ENCODE results near the gene GXYLT2.

The GXYLT2 gene

DNA sequence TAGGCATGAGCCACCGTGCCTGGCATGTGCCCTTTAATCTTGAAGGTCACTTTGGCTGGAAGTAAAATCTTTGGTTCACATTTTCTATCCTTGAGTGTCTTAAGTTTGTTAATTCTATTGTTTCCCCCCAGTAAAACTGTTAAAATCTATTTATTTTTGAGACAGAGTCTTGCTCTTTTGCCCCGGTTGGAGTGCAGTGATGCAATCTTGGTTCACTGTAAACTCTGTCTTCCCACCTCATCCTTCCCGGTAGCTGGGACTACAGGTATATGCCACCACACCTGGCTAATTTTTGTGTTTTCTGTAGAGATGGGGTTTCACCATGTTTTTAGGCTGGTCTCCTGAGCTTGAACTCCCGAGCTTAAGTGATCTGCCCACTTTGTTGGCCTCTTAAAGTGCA lies 116.5 kb downstream of the GXYLT2 start:
- Histone ChIP-seq H3K27me3 (ENCODE audit: low read depth, low read length) (no peaks in the 10 kb centered on the region), H3K9me3 (ENCODE audit: insufficient read depth, low read length) (no peaks in the 10 kb centered on the region), H3K4me3 (ENCODE audit: low read length) (no peak overlapping the region), H3K4me1 (ENCODE audit: low read length) (peaks cover 12% of the 10 kb centered on the region), H3K36me3 (replicated peaks; ENCODE audit: low read depth, low read length) (peaks cover 64% of the 10 kb centered on the region), H3K27ac (ENCODE audit: low read length) (no peak overlapping the region), H3K4me2 (ENCODE audit: low read length) (no peak overlapping the region), H4K20me1 (ENCODE audit: insufficient read depth, low read length) (peaks cover 95% of the 10 kb centered on the region), H3K79me2 (ENCODE audit: low read length) (peaks cover 99% of the 10 kb centered on the region), H3K9ac (ENCODE audit: low read length) (no peak overlapping the region), H2AFZ (ENCODE audit: low read depth, low read length) (no peak overlapping the region)
- TF ChIP-seq, protein P1, sequence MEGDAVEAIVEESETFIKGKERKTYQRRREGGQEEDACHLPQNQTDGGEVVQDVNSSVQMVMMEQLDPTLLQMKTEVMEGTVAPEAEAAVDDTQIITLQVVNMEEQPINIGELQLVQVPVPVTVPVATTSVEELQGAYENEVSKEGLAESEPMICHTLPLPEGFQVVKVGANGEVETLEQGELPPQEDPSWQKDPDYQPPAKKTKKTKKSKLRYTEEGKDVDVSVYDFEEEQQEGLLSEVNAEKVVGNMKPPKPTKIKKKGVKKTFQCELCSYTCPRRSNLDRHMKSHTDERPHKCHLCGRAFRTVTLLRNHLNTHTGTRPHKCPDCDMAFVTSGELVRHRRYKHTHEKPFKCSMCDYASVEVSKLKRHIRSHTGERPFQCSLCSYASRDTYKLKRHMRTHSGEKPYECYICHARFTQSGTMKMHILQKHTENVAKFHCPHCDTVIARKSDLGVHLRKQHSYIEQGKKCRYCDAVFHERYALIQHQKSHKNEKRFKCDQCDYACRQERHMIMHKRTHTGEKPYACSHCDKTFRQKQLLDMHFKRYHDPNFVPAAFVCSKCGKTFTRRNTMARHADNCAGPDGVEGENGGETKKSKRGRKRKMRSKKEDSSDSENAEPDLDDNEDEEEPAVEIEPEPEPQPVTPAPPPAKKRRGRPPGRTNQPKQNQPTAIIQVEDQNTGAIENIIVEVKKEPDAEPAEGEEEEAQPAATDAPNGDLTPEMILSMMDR (IDR thresholded peaks at IDR 0.05; ENCODE audit: low read depth, low read length) = no peak
- no peak for TF ChIP-seq EZH2phosphoT487 (IDR thresholded peaks at IDR 0.05; ENCODE audit: low read depth)

DNA sequence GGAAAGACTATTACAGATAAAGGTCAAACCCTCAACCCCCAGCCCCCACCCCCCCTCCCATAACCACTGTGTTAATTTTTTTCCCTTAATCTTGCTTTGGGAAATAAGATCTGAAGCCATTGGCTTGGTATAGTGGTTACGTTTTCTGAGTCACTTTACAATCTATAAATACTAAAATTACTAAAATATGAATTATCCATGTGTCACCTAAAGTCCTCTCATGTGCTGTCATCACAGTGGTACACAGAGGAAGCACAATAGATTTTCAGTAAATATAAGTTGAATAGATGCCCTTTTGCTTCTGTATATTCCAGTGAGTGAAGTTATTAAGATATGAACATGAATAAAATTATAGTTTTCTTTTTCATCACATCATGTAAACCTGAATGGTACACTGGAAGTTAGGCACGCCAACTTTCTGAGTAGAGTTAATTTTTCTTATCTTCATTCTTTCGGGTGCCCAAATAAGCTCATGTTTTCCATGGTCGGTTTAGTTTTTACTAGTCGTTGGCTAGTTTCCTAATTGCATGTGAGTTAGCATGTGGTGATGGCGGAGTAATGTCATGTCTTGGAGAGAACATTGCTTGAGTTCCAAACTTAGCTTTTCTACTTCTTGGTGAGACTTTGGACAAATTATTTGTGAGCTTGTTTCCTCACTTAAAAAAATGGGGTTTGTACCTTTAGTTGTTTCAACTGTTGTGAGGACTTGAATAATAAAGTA lies 120.3 kb downstream of the GXYLT2 start:
- H3K36me3 ChIP-seq (replicated peaks; ENCODE audit: low read depth, low read length) = peaks cover 51% of the 10 kb centered on the region
- peaks cover 100% of the 10 kb centered on the region for H3K79me2 ChIP-seq (ENCODE audit: low read length)
- no peak overlapping the region for H3K9ac ChIP-seq (ENCODE audit: low read length)
- H3K27ac ChIP-seq (ENCODE audit: low read length) = no peak overlapping the region
- H3K4me1 ChIP-seq (ENCODE audit: low read length) = peaks cover 13% of the 10 kb centered on the region
- no peak overlapping the region for H3K4me2 ChIP-seq (ENCODE audit: low read length)
- H2AFZ ChIP-seq (ENCODE audit: low read depth, low read length) = no peak overlapping the region
- no peak overlapping the region for H3K4me3 ChIP-seq (ENCODE audit: low read length)
- H4K20me1 ChIP-seq (ENCODE audit: insufficient read depth, low read length) = peaks cover 97% of the 10 kb centered on the region
- no peak for TF ChIP-seq EZH2phosphoT487 (IDR thresholded peaks at IDR 0.05; ENCODE audit: low read depth)
- TF ChIP-seq, protein P1 (IDR thresholded peaks at IDR 0.05; ENCODE audit: low read depth, low read length) = no peak
- no peaks in the 10 kb centered on the region for H3K9me3 ChIP-seq (ENCODE audit: insufficient read depth, low read length)
- H3K27me3 ChIP-seq (ENCODE audit: low read depth, low read length) = no peaks in the 10 kb centered on the region

- peaks cover 97% of the 10 kb centered on the region for H4K20me1 ChIP-seq (ENCODE audit: insufficient read depth, low read length)
- no peak overlapping the region for H3K4me2 ChIP-seq (ENCODE audit: low read length)
- H2AFZ ChIP-seq (ENCODE audit: low read depth, low read length) = no peak overlapping the region
- H3K9me3 ChIP-seq (ENCODE audit: insufficient read depth, low read length) = no peaks in the 10 kb centered on the region
- peaks cover 51% of the 10 kb centered on the region for H3K36me3 ChIP-seq (replicated peaks; ENCODE audit: low read depth, low read length)
- no peaks in the 10 kb centered on the region for H3K27me3 ChIP-seq (ENCODE audit: low read depth, low read length)
- H3K79me2 ChIP-seq (ENCODE audit: low read length) = peaks cover 100% of the 10 kb centered on the region
- H3K9ac ChIP-seq (ENCODE audit: low read length) = no peak overlapping the region
- H3K4me1 ChIP-seq (ENCODE audit: low read length) = peaks cover 15% of the 10 kb centered on the region
- H3K4me3 ChIP-seq (ENCODE audit: low read length) = no peak overlapping the region
- no peak overlapping the region for H3K27ac ChIP-seq (ENCODE audit: low read length)
- TF ChIP-seq, protein P1 (IDR thresholded peaks at IDR 0.05; ENCODE audit: low read depth, low read length) = no peak
- TF ChIP-seq EZH2phosphoT487 (IDR thresholded peaks at IDR 0.05; ENCODE audit: low read depth) = no peak
Observed at GRCh38 chr3:73009008-73009407, 121.2 kb downstream of the GXYLT2 start.

DNA sequence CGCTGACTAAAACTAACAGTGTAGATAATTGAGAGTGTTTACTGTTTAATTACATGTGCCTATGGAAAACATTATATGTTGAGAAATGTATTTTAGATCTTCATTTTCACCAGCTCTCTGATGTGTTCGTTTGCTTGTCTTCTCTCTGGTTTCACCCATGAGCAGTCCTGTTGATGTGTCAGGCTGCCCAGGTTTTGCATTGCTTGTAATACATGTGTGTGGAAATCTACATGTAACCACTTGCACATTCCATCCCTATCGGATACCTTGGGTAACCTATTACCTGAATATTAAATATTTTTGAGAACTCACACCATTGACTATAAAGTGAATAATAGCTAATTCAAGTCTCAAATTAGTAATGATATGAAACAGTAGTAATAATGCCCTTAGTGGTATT lies 121.9 kb downstream of the GXYLT2 start:
- Histone ChIP-seq H4K20me1 (ENCODE audit: insufficient read depth, low read length) (peaks cover 97% of the 10 kb centered on the region), H3K27ac (ENCODE audit: low read length) (no peak overlapping the region), H2AFZ (ENCODE audit: low read depth, low read length) (no peak overlapping the region), H3K4me1 (ENCODE audit: low read length) (peaks cover 15% of the 10 kb centered on the region), H3K4me2 (ENCODE audit: low read length) (no peak overlapping the region), H3K36me3 (replicated peaks; ENCODE audit: low read depth, low read length) (peaks cover 51% of the 10 kb centered on the region), H3K4me3 (ENCODE audit: low read length) (no peak overlapping the region), H3K9ac (ENCODE audit: low read length) (no peak overlapping the region), H3K9me3 (ENCODE audit: insufficient read depth, low read length) (no peaks in the 10 kb centered on the region), H3K79me2 (ENCODE audit: low read length) (peaks cover 100% of the 10 kb centered on the region), H3K27me3 (ENCODE audit: low read depth, low read length) (no peaks in the 10 kb centered on the region)
- TF ChIP-seq, protein P1 (IDR thresholded peaks at IDR 0.05; ENCODE audit: low read depth, low read length) = no peak
- TF ChIP-seq EZH2phosphoT487 (IDR thresholded peaks at IDR 0.05; ENCODE audit: low read depth) = no peak

Measured in OCI-LY3 (cell line).